ENCODE measurements around the gene FAM110D.

FAM110D gene

DNA sequence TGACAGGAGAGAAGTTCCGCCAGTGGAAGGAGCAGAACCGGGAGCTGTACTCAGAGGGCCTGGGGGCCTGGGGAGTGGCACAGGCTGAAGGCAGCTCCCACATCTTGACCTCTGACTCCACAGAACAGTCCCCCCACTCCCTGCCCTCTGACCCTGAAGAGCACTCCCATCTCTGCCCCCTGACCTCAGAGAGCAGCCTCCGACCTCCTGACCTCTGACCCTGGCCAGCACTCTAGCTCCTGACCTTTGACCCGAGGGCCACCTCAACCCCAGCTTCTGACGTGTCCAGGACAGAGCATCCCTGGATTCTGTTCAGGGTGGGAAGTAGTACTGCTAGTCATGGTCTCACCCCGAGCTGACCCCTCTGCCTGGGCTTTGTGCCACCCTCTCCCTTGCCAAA lies 30.5 kb downstream of the FAM110D start:
- no peak for DNase-seq (ENCODE audit: low read depth in 2 of 2)

DNA sequence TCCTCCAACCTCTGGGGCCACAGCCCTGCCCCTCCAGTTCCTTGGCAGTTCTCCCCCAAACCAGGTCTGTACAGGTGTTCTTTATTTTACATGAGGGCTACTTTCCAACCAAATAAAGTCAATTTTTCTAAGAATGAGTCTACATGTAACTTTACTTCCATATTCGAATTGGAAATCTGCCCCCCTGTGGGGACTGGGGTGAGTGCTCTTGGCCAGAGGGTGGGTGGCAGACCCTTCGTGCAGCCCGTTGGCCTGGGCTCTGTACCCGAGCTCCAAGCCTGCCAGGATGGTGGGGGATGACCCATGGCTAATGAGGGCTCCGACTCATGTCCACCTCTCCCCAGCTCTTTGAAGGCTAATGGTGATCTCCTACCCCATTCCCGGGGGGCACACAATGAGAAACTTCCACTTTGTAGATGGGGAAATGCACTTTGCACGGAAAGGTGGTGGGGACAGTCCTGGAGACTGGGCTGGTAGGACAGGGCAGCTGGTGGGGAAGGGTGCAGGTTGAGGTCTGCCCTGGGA lies 30.9 kb downstream of the FAM110D start:
- DNase-seq (ENCODE audit: low read depth in 2 of 2): no peak

DNA sequence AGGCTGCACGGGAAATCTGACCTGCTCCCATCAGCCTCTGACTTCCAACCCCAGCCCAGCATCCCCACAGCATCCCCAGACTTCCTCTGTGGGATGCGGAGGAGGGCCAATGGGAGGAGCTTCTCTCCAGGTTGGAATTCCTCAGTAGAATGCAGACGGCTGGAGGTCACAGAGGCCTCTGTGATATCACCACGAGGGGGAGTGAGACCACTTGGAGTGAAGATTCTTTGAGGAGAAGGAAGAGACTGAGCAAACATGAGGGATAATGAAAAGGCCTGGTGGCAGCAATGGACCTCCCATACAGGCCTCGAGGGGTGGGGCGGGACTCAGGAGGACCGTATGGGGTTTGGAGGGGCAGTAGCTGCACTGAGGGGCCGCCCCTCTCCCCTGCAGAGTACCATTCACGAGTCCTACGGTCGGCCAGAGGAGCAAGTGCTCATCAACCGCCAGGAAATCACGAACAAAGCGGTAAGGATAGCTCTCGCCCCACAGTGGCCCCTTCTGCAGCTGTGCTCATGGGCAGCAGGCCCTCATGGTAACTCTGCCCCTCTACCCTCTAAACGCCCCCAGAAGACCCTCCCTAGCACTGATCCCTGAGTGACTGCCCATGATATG lies 31.6 kb downstream of the FAM110D start, which contains the start of gene CATSPER4:
CATSPER4 (plus strand) TSS at position 230 of the 615 bp plus-strand sequence; CDS start at position 256, 26 bp downstream.
- no peak for DNase-seq (ENCODE audit: low read depth in 2 of 2)

DNA sequence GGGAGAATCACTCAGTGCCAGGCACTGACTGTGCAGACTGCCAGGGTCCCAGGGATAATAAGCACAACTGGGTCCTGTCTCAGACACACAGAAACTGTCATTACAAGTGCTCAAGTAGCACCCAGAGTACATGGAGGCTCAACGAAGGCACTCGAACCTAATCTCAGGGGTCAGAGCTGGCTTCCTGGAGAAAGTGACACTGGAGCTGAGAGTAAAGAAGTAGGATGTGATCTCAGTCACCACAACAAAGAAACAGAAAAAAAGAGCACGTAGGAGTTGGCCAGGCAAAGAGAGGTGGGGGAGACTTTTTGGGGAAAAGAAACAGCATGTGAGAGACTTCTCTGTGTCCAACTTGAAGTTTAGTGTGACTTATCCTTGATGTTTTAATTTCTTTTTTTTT lies 32.9 kb downstream of the FAM110D start:
- no peak for DNase-seq (ENCODE audit: low read depth in 2 of 2)

DNA sequence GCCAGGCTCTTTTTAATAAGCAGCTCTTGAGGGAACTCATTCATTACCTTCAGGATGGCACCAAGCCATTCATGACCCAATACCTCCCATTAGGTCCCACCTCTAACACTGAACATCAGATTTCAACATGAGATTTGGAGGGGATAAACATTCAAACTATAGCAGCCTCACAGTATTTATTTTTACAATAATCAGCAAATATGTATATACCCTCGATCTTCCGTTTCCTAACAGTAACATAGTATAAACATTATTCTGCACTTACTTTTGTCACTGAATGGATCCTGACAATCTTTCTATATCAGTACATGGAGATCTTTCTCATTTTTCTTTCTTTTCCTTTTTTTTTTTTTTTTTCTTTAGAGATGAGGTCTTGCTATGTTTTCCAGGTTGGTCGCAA lies 36.9 kb downstream of the FAM110D start:
- DNase-seq (ENCODE audit: low read depth in 2 of 2): no peak

- no peak for DNase-seq (ENCODE audit: low read depth in 2 of 2)
Observed at GRCh38 chr1:26197301-26197700, 38.4 kb downstream of the FAM110D start.

- DNase-seq (ENCODE audit: low read depth in 2 of 2): no peak
Observed at GRCh38 chr1:26197813-26198212, 38.9 kb downstream of the FAM110D start.

- DNase-seq (ENCODE audit: low read depth in 2 of 2): no peak
Observed at GRCh38 chr1:26200413-26200812, 41.5 kb downstream of the FAM110D start.

- no peak for DNase-seq (ENCODE audit: low read depth in 2 of 2)
Observed at GRCh38 chr1:26203642-26204318, 44.9 kb downstream of the FAM110D start.

GRCh38 chr1:26210147-26210870 lies 51.4 kb downstream of the FAM110D start:
- DNase-seq (ENCODE audit: low read depth in 2 of 2): no peak

GRCh38 chr1:26212726-26213125 lies 53.8 kb downstream of the FAM110D start:
- DNase-seq (ENCODE audit: low read depth in 2 of 2): no peak

- DNase-seq (ENCODE audit: low read depth in 2 of 2): no peak
Observed at GRCh38 chr1:26213335-26213905, 54.5 kb downstream of the FAM110D start.
